Measurements from ENCODE around the gene HDAC9.

HDAC9 gene

DNA sequence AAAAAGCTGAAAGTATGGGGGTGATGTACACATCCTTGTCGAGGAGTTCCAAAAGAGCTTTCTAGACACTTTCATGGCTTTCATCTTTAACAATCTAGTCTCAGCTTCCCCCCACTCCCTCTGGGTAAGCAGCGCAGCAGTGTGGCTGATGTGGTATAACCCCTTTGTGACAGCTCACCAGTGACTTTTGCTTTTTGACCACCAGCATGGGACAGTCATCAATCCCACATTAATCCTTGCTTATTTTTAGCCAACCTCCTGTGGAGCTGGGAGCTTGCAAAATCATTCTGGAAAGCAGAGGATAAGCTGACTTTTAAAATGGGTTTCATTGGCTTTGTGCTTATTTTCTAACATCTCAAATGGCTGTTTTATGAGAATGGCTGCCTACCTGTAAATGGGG lies 272.7 kb downstream of the HDAC9 start:
- H3K9me3 ChIP-seq (ENCODE audit: insufficient read depth, low read length) = no peaks in the 10 kb centered on the region
- no peaks in the 10 kb centered on the region for H3K9me2 ChIP-seq (replicated peaks; ENCODE audit: insufficient read depth, low read length)
- H3F3A ChIP-seq (ENCODE audit: insufficient read depth) = no peaks in the 10 kb centered on the region
- no peak overlapping the region for H3K9ac ChIP-seq (ENCODE audit: low read length)
- H3K4me3 ChIP-seq (ENCODE audit: insufficient read depth, low read length, poor library complexity, severe bottlenecking) = no peak overlapping the region
- H3K4me2 ChIP-seq (ENCODE audit: low read depth, low read length, poor library complexity, severe bottlenecking) = no peak overlapping the region
- TF ChIP-seq, protein P1, sequence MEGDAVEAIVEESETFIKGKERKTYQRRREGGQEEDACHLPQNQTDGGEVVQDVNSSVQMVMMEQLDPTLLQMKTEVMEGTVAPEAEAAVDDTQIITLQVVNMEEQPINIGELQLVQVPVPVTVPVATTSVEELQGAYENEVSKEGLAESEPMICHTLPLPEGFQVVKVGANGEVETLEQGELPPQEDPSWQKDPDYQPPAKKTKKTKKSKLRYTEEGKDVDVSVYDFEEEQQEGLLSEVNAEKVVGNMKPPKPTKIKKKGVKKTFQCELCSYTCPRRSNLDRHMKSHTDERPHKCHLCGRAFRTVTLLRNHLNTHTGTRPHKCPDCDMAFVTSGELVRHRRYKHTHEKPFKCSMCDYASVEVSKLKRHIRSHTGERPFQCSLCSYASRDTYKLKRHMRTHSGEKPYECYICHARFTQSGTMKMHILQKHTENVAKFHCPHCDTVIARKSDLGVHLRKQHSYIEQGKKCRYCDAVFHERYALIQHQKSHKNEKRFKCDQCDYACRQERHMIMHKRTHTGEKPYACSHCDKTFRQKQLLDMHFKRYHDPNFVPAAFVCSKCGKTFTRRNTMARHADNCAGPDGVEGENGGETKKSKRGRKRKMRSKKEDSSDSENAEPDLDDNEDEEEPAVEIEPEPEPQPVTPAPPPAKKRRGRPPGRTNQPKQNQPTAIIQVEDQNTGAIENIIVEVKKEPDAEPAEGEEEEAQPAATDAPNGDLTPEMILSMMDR (IDR thresholded peaks at IDR 0.05; ENCODE audit: insufficient read depth, low read length, poor library complexity, severe bottlenecking) = no peak
- no peak for TF ChIP-seq EZH2phosphoT487 (conservative IDR thresholded peaks at IDR 0.05; ENCODE audit: low read length)
- H4K20me1 ChIP-seq (ENCODE audit: low read depth, low read length) = no peaks in the 10 kb centered on the region
- no peaks in the 10 kb centered on the region for H3K79me2 ChIP-seq (ENCODE audit: insufficient read depth, low read length)
- no peaks in the 10 kb centered on the region for H3K36me3 ChIP-seq (ENCODE audit: low read length)
- H3K27ac ChIP-seq (ENCODE audit: low read depth, low read length) = no peak overlapping the region
- H3K27me3 ChIP-seq (ENCODE audit: low read length) = no peaks in the 10 kb centered on the region
- no peak overlapping the region for H2AFZ ChIP-seq (ENCODE audit: low read depth, low read length, severe bottlenecking)

- no peak overlapping the region for H3K9ac ChIP-seq (ENCODE audit: low read length)
- H3F3A ChIP-seq (ENCODE audit: insufficient read depth) = no peaks in the 10 kb centered on the region
- no peaks in the 10 kb centered on the region for H4K20me1 ChIP-seq (ENCODE audit: low read depth, low read length)
- H3K4me2 ChIP-seq (ENCODE audit: low read depth, low read length, poor library complexity, severe bottlenecking) = no peak overlapping the region
- H3K79me2 ChIP-seq (ENCODE audit: insufficient read depth, low read length) = no peaks in the 10 kb centered on the region
- H3K27me3 ChIP-seq (ENCODE audit: low read length) = no peaks in the 10 kb centered on the region
- H3K9me3 ChIP-seq (ENCODE audit: insufficient read depth, low read length) = no peaks in the 10 kb centered on the region
- no peak for TF ChIP-seq EZH2phosphoT487 (conservative IDR thresholded peaks at IDR 0.05; ENCODE audit: low read length)
- TF ChIP-seq, protein P1 (IDR thresholded peaks at IDR 0.05; ENCODE audit: insufficient read depth, low read length, poor library complexity, severe bottlenecking) = no peak
- H3K27ac ChIP-seq (ENCODE audit: low read depth, low read length) = no peak overlapping the region
- H3K36me3 ChIP-seq (ENCODE audit: low read length) = no peaks in the 10 kb centered on the region
- H2AFZ ChIP-seq (ENCODE audit: low read depth, low read length, severe bottlenecking) = no peak overlapping the region
- H3K4me3 ChIP-seq (ENCODE audit: insufficient read depth, low read length, poor library complexity, severe bottlenecking) = no peak overlapping the region
- no peaks in the 10 kb centered on the region for H3K9me2 ChIP-seq (replicated peaks; ENCODE audit: insufficient read depth, low read length)
Measured at GRCh38 chr7:18770154-18770811, 274.7 kb downstream of the HDAC9 start.

DNA sequence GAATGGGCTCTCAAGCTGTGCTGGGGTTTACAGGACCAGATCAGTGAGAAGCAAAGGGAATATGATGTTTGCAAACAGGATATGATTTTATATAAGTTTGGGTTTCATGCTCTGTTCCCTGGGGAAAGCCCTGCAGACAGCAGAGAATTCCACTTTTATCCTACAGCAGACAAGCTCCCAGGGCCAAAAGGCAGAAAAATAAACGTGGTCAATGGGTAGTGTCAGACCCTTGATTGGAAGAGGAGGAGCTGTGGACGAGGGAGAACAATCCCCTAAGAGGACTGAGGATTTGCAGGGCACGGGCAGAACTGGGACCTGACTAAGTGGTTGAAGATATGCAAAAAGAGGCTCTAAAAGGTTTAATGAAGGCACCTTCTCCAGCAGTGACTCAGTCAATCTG lies 275.3 kb downstream of the HDAC9 start:
- Histone ChIP-seq H3K4me2 (ENCODE audit: low read depth, low read length, poor library complexity, severe bottlenecking) (no peak overlapping the region), H4K20me1 (ENCODE audit: low read depth, low read length) (no peaks in the 10 kb centered on the region), H3K4me3 (ENCODE audit: insufficient read depth, low read length, poor library complexity, severe bottlenecking) (no peak overlapping the region), H3K9me2 (replicated peaks; ENCODE audit: insufficient read depth, low read length) (no peaks in the 10 kb centered on the region), H3K36me3 (ENCODE audit: low read length) (no peaks in the 10 kb centered on the region), H2AFZ (ENCODE audit: low read depth, low read length, severe bottlenecking) (no peak overlapping the region), H3K79me2 (ENCODE audit: insufficient read depth, low read length) (no peaks in the 10 kb centered on the region), H3K27ac (ENCODE audit: low read depth, low read length) (no peak overlapping the region), H3F3A (ENCODE audit: insufficient read depth) (no peaks in the 10 kb centered on the region), H3K9ac (ENCODE audit: low read length) (no peak overlapping the region), H3K27me3 (ENCODE audit: low read length) (no peaks in the 10 kb centered on the region), H3K9me3 (ENCODE audit: insufficient read depth, low read length) (no peaks in the 10 kb centered on the region)
- TF ChIP-seq, protein P1 (IDR thresholded peaks at IDR 0.05; ENCODE audit: insufficient read depth, low read length, poor library complexity, severe bottlenecking) = no peak
- TF ChIP-seq EZH2phosphoT487 (conservative IDR thresholded peaks at IDR 0.05; ENCODE audit: low read length) = no peak
